GM19043 (cell line): Measurements from ENCODE around the gene NPB.

Experiments
- ATAC-seq: cut with Tn5 transposase; IDR thresholded peaks from one replicate; pipeline ENCODE4 v1.9.1; 2021; ENCODE audit warnings: low read depth; ENCODE audit not compliant: unreplicated experiment

The NPB gene

DNA sequence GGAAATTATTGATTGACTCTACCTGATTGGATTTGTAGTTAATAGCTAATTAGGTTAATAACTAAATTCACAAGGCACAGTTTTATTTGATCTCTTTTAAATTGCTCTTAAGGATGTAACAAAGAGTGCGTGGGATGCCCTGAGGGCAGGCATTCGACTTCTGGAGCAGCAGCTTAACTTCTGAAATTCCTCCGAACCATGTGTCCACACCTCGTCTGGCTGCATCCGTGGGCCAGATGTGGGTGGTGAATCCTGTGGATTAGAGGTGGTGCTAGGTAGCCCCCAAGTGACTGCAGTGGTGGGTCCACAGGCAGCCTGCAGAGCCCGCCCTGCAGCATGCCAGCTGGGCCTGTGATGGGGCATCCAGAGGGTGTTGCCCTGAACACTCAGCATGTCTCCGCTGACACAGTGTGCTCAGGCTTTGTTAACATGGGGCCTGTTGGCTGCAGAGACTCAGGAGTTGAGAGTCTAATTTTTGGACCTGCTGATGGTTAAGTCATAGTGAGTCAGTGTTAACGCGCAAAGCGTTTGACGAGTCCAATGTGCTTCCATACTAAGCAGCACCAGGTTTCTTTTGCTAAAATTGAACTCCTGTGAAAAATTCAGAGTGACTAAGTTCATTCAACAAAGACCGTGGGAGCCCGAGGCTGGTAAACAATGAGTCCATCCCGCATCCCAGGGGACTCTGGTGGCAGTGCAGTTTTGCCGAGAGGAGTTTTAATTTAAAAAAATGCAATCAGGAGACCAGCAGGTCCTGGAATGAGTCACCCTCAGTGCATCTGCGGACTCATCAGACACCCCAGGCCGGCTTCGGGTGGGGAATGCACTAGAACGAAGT lies 3.8 kb upstream of the NPB start:
- ATAC-seq = no peak

DNA sequence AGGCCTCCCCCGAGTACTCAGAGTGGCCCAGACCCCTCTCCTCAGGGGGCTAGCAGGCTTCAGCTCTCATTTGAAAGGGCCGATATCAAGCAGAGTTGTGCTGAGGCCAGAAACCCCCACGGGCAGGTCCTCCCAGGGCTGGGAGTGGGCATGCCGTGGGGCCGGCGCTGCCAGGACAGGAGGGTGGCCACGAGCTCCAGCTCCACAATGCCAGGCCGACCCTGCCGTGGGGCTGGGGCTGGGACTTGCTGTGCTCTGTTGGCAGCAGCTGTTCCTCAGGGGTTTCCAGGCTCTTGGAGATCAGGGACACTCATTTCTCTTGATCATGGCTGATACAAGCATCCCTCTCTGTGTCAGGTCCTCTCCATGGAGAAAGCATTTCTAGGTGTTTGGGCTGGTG lies 3.2 kb upstream of the NPB start:
- no peak for ATAC-seq

DNA sequence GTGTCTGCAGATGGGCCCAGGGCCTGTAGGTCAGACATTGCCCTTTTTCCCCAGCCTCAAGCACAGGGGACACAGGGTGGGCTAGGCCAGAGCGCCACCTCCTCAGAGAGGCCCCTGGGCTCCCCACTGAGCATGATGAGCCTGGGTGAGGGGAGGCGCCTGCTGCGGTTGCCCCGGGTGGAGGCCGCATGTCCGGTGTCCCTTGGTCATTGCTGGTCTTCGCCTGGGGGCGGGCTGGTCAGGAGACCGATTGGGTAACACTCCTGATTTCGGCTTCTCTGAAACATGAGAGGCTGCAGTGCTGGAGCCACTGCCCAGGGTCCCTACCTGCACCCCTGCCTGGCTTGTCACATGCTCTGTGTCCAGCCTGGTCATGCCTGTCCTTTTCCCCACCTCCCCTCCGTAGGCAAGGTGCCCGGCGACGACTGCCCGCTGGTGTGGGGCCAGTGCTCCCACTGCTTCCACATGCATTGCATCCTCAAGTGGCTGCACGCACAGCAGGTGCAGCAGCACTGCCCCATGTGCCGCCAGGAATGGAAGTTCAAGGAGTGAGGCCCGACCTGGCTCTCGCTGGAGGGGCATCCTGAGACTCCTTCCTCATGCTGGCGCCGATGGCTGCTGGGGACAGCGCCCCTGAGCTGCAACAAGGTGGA lies 2.4 kb upstream of the NPB start:
- no peak for ATAC-seq

DNA sequence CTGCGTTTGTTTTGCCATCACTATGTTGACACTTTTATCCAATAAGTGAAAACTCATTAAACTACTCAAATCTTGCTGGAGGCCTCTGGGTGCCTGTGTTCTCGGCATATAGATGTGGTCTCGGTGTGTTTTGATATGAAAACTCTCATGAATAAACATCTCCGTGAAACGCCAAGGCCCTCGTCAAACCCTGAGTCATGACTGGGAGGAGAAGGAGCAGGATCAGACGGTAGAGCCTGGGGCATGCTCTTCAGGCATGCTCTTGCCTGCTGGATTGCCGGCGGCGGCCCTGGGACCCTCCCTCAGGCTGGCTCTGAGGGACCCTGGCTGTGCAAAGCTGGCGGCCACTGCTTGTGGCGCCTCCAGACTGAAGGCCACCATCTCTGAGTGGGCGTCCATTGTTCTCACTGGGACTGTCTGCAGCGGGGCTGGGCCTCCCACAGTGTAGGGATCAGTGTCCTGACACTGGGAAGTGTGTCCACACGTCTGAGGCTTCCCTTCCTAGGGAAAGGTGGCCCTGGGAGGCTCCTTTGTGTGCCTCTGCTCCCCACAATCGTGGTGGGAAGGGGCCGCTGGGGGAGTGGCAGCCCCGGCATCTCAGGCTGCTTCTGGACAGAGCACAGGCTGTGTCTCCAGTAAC lies 1.7 kb upstream of the NPB start:
- no peak for ATAC-seq

DNA sequence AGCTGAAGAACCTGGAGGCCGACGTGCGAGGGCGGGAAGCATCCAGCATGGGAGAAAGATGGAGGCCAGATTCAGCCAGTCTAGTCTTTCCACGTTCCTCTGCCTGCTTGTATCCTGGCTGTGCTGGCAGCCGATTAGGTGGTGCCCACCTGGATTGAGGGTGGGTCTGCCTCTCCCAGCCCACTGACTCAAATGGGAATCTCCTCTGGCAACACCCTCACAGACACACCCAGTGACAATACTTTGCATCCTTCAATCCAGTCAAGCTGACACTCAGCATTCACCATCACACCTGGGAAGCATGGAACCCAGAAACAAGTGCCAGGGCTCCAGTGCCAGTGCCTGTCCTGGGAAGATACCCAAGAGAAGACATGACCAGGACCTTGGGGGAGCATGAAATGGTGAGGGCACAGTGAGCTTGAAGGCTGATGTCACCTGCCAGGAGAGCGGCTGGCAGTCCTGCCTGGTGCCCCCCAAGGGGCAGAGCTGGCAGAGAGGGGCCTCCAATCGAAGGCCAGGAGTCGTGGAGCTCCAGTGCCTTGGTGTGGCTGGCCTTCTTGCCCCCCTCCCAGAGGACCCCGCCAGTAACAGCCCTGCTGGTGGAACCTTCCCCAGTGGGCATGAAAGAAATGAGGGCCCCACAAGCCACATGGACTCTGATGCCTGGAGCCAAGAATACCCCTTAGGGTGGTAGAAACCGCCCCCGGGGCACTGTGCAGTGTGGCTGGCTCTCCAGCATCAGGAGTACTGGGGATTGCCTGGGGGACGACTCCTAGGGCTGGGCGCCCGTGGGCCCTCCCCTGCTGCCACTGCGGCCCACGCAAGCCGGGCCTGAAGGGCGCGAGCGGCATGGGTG lies 643 bp upstream of the NPB start:
- ATAC-seq = no peak

DNA sequence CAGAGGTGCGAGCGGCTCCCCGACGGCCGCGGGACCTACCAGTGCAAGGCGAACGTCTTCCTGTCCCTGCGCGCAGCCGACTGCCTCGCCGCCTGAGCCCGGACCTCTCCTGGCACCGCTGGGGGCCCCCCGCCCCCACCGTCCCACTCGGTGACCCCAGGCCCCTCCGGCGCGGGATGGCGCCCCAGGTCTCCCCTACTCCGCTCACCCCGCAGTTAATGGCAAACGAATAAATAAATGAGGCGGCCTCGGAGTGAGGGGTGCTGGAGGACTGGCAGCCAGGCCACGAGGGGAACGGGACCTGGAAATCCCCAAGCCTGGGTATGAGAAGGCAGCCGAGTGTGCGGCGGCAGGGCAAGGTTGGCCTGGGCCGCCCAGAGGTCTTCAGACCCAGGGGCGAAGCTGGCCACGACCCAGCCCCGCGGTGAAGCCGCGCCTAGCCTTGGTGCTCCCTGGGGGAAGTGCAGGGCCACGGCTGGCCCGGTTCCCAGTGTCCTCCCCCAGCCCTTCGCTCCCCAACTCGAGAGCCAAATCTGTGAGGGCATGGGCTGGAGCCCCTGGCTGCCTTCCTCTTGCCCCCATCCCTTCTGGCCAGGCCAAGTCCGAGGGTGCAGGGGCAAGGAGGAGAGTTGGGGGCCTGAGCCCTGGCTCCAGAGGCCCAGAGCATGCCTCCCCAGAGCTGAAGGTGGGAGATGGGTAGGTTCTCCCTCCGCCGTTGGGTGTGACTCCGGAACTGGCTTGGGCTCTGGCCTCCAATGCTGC lies 796 bp downstream of the NPB start:
- no peak for ATAC-seq

DNA sequence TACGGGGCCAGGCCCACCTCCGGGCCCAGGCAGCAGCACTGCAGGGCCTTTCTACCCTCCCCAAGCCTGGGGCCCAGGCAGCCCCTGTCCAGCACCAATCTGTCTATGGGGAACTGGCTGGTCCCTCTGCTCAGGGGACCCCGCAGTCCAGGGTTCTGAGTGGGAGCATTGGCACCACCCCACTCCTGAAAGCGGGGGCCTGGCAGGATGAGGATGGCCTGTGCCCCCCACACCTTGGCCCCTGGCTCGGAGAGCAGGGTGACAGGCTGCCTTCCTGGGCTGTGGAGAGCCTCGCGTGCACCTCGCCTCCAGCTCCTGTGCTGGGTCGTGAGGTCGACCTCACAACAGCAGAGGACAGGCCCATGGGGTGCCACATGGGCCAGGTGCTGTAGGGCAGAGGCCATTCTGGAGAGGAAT lies 1.4 kb downstream of the NPB start:
- no peak for ATAC-seq

DNA sequence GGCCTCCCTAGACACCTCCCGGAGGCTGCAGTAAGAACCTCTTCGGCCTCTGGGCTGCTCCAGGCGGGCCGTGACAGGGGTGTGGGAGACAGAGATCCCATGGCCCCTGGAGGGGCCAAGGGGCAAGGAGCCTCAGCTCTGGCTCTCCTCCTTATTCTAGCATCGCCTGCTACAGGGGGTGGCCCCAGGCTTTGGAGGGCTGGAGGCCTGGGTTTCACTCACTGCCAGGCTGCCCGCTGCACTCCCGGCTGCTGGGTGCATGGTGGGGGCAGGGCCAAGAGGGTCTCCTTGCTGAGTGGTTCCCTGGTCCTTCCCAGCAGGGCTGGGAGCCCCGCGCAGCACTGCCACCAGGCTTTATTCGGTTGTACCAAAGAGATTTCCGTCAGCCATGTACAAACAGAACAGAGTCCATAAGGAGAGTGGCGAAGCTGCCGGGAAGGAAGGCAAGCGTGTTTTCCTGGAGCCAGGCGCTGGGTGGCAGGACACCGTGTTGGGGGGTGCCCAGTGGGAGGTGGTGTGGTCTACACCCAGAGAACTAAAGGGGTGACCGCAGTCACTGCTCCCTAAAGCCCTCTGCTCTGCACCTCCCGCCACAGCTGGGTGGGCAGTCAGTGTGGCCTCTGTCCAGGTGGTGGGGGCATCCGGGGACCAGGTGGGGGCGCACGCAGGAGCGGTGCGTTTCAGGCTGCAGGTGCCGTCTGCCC lies 2.0 kb downstream of the NPB start:
- no peak for ATAC-seq

DNA sequence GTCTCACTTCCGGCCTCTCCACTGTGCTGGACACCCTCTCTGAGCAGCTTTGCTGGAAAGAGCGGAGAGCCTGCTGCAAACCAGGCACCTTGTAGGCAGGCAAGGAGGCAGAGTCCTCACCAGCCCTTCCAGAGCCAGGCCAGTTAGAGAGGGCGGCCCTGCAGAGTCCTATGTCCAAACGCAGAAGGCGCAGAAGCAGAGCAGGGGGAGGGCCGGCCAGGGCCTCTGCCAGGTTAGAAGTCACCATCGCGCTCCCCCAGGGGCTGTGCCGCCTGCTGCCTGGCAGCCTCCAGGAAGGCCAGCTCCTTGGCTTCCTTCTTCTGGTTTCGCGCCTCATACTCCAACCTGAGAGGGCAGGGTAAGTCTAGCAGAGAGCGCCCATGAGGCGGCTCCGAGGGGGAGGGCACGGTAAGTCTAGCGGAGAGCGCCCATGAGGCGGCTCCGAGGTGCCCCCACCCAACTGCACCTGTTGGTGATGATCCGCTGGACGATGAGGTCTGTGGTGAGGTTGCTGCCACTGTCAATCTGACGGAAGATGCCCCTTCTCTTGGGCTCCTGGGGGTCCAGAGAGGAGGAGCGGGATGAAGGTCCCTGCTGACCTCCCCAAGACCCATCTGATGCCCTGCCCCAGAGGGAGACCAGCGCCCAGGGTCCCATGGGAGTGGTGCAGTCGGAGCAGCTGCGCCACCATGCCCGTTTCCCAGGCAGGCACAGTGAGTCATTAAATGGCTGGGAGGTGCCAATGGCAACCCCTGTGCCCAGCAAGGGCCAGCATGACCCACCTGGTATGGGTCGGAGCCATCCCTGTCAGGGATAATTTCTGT lies 2.8 kb downstream of the NPB start:
- ATAC-seq = no peak

DNA sequence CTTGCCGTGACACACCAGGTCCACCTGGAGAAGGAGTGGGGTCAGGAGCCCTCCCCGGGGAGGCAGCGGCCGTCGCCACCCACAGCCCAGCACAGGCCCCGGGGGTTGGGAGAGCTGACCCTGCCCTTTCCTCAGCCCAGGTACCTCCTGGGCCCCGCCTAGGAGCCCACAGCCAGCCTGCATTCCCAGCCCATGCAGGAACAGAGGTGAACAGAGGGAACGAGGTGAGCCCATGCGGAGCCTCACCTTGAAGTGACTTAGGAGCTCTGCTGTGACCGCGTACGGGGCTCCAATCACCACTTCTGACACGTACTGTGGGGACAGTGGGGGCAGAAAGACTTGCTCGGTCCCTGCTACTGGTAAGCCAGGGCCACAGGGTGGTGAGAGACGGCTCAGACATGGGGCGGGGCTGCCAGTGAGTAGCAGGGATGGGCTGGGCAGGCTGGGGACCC lies 3.4 kb downstream of the NPB start:
- no peak for ATAC-seq

DNA sequence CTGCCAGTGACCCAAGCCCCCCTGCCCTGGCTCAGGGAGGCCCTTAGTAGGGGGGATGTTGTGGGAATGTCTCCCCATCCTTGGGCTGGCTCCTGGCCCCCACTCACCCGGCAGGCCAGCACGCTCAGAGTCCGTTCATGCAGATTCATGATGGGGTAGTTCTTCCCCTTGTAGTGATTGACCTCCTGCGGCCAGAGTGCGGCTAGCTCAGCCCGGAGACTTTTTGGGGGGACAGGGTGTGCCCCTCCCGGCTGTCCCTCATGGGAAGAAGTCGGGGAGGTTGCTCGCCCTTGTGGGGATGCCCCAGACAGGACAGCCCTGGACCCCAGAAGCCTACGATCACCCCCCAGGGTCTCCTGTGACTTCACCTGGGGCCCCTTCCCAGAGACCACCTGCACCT lies 4.0 kb downstream of the NPB start:
- ATAC-seq = no peak

DNA sequence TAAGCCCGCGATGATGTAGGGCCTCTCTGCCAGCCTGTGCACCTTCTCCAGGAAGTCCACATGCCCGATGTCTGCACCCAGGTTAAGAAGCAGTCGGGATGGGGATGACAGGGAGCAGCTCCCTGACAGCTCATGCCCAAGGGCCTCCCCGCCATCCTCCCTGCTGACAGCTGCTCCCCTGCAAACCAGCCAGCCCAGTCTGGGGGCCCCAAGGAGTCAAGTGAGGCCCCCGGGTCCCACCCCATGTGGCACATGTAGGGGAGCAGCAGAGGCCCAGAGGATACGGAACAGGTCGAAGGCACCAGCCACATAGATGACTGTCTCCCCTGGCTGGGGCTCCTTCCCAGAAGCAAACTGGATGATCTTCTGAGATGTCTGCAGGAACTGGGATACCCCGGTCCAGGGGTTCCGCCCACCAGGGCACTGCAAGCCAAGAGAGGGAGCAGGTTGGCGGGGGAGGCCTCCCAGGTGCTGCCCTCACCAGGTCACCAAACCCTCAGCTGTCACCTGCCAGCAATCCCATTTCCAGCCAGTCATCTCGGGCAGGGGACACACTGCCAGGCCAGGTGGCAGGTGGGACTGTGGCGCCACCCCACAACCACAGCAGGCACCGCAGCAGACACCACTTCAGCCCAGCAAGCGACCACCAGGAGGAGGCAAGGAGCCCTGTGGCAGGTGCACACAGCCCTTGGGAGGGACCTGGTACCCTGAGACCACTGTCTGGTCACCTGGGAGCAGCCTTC lies 4.6 kb downstream of the NPB start:
- no peak for ATAC-seq

DNA sequence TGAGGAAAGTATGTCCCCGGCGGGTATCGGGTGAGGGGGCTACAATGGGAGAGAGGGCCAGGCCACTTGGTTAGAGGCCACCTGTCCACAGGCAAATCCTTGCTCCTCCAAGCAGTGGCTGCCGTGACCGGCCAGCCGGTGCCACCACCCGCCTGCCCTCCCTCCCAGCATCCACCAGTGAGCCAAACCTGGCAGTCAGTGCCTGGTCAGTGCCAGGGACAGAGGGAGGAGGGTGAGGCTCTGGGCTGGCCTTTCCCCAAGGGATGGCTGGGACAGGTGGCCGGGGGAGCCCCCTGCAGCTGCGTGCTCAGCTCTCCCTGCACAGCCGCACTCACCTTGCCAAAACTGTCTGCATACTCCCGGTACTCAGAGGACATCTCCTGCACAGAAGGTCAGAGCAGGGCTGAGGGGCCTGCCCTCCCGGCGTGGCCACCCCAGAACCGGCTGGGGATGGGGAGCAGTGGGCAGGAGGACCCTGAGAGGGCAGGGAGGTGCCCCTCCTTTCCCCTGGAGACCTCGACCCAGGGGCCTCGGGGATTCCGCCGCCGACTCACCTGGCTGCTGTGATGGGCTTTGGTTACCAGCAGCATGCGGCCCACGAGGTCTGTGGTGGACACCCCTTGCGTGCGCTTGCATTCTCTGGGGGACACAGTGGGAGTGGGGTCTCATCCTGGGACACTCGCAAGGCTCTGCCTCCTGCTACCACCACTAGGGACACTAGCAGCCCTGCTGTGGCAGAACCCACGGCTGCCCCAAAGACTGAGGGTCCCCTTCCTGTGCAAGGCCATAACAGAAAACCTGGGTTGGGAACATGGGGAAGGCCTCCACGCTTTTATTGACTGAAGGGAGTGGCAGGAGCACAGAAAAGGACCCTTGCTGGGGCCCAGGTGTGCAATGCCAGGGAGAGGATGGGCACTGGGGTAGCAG lies 5.4 kb downstream of the NPB start:
- no peak for ATAC-seq

DNA sequence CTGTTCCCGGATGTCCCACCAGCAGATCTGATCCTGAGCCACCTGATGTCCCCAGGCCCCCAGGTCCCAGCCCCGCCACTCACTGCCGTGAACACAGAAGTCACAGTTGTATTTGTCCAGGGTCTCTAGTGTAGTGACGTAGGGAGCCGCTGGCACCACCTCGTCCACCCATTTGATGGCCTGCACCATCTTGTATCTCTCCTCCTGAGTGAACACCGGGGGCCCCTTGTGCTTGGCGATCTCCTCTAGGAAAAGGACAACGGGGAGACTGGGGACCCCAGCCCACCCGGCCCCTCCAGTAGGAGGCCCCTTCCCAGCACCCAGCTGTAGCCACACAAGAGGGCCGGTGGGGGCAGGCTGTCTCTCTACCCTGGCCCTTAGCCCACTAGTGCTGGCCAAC lies 6.8 kb downstream of the NPB start:
- ATAC-seq = no peak

DNA sequence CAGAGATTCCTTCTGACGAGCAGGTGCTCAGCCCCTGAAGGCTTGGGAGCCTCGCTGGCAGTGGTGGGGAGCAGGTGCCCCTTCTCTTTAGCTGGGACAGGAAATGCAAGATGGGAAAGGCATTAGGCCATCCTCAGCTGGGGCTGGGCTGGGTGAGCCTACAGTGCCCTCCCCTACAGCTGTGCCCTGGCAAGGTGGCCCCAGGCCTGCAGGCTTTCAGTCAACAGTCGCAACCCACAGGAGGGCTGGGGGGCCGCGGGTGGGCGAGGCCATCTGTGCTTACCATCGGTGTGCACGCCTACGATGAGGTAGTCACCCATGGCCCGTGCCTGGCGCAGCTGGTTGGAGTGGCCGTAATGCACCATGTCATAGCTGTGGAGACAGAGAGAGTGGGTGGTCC lies 7.2 kb downstream of the NPB start:
- ATAC-seq = no peak

DNA sequence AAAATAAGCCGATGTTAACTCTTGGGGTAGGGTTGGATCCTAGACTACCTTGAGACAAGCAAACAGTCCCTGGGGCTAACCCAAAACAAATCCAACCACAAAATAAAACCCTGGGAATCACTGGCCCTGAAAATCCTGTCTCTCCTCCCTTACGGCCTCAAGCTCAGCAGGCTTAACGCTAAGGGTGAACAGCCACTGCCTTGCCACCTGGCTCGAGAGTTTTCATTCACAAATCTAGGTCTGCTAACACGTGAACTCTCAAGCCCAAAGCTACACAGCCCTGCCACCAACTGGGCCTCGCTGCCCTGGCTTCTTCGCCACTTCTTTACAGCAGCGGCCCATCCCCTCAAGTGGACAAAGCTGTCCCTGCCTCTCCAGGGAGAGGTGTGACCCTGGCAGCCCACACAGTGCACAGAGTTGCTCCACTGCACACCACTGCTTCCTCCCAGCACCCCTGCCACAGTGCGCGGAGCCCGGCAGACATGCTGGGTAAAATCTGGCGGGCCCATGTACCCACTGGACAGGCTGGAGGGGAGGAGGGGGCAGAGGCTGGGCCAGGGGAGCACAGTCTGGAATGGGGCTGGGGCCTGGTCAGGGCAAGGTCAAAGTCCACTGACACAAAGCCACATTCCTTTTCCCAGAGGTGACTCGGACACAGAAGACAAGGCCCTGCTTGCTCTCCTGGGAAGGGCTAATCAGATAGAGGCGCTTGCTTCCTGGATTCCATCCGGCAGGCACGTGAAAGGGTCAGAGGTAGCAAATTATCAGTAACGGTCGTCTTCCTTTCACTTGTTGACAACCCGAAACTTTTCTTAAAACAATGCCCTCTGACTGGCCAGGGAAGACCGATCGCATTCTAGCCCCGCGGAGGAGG lies 8.2 kb downstream of the NPB start:
- ATAC-seq = no peak
